T-helper 1 cell treated with Interleukin-12 subunit alpha and Interleukin-12 subunit beta and Interleukin-4 antibody, amounts not matched to agents 30 μg/mL and 1 μg/mL, for 36 hours (primary cell): ENCODE measurements around the gene DPF1.

Source experiments
- H3K27ac Mint-ChIP-seq: one replicate; pipeline ENCODE4 v1.8.0; 2021; ENCODE audit warnings: mild to moderate bottlenecking, mixed read lengths
- H3K27me3 Mint-ChIP-seq: one replicate; pipeline ENCODE4 v1.8.0; 2021; ENCODE audit warnings: low read depth, mixed read lengths
- H3K36me3 Mint-ChIP-seq: one replicate; pipeline ENCODE4 v1.8.0; 2021; ENCODE audit warnings: low read depth, mixed read lengths
- H3K4me1 Mint-ChIP-seq: one replicate; pipeline ENCODE4 v1.8.0; 2021; ENCODE audit warnings: low read depth, mixed read lengths
- H3K4me3 Mint-ChIP-seq: one replicate; pipeline ENCODE4 v1.8.0; 2021; ENCODE audit warnings: mild to moderate bottlenecking, moderate library complexity, mixed read lengths
- H3K9me3 Mint-ChIP-seq: one replicate; pipeline ENCODE4 v1.8.0; 2021; ENCODE audit warnings: mixed read lengths

DPF1 gene

GRCh38 chr19:38255383-38256014 is 31.5 kb upstream of the DPF1 start:
- Mint-ChIP-seq H3K27ac (peak overlapping the region; percentile 52), H3K4me3 (peak overlapping the region; percentile 83), H3K9me3 (no peaks in the 10 kb centered on the region), H3K36me3 (peaks cover 9% of the 10 kb centered on the region), H3K4me1 (peaks cover 21% of the 10 kb centered on the region), H3K27me3 (peaks cover 11% of the 10 kb centered on the region)

GRCh38 chr19:38253788-38254187 is 29.8 kb upstream of the DPF1 start:
- peak overlapping the region; percentile 74 for H3K27ac Mint-ChIP-seq
- H3K36me3 Mint-ChIP-seq: peaks cover 11% of the 10 kb centered on the region
- H3K4me1 Mint-ChIP-seq: peaks cover 21% of the 10 kb centered on the region
- H3K9me3 Mint-ChIP-seq: no peaks in the 10 kb centered on the region
- H3K4me3 Mint-ChIP-seq: peak overlapping the region; percentile 70
- H3K27me3 Mint-ChIP-seq: peaks cover 11% of the 10 kb centered on the region

GRCh38 chr19:38252941-38253691 is 29.1 kb upstream of the DPF1 start:
- Mint-ChIP-seq H3K27ac (peak overlapping the region; percentile 74), H3K27me3 (peaks cover 11% of the 10 kb centered on the region), H3K4me1 (peaks cover 21% of the 10 kb centered on the region), H3K9me3 (no peaks in the 10 kb centered on the region), H3K4me3 (peak overlapping the region; percentile 70), H3K36me3 (peaks cover 11% of the 10 kb centered on the region)

GRCh38 chr19:38252385-38252784 is 28.4 kb upstream of the DPF1 start:
- H3K4me3 Mint-ChIP-seq: peak overlapping the region; percentile 70
- H3K27ac Mint-ChIP-seq: no peak overlapping the region
- H3K9me3 Mint-ChIP-seq: no peaks in the 10 kb centered on the region
- H3K27me3 Mint-ChIP-seq: peaks cover 11% of the 10 kb centered on the region
- peaks cover 21% of the 10 kb centered on the region for H3K4me1 Mint-ChIP-seq
- H3K36me3 Mint-ChIP-seq: peaks cover 11% of the 10 kb centered on the region

- Mint-ChIP-seq H3K4me1 (peaks cover 17% of the 10 kb centered on the region), H3K27me3 (peaks cover 9% of the 10 kb centered on the region), H3K4me3 (peak overlapping the region; percentile 70), H3K27ac (peak overlapping the region; percentile 74), H3K36me3 (peaks cover 11% of the 10 kb centered on the region), H3K9me3 (no peaks in the 10 kb centered on the region)
Observed at GRCh38 chr19:38251564-38252051, 27.6 kb upstream of the DPF1 start.

- H3K27me3 Mint-ChIP-seq: peaks cover 8% of the 10 kb centered on the region
Observed at GRCh38 chr19:38250821-38251563, 27.0 kb upstream of the DPF1 start.

GRCh38 chr19:38250428-38250820 is 26.4 kb upstream of the DPF1 start:
- Mint-ChIP-seq H3K36me3 (peaks cover 11% of the 10 kb centered on the region), H3K4me3 (no peak overlapping the region), H3K9me3 (no peaks in the 10 kb centered on the region), H3K27me3 (peaks cover 5% of the 10 kb centered on the region), H3K4me1 (peaks cover 17% of the 10 kb centered on the region), H3K27ac (no peak overlapping the region)

More at GRCh38 chr19:38250821-38251563, 27.0 kb upstream of the DPF1 start:
- H3K4me1 Mint-ChIP-seq: peaks cover 19% of the 10 kb centered on the region
- peak overlapping the region; percentile 70 for H3K4me3 Mint-ChIP-seq
- no peak overlapping the region for H3K27ac Mint-ChIP-seq
- H3K36me3 Mint-ChIP-seq: peaks cover 11% of the 10 kb centered on the region
- H3K9me3 Mint-ChIP-seq: no peaks in the 10 kb centered on the region

GRCh38 chr19:38248421-38248820 is 24.4 kb upstream of the DPF1 start:
- Mint-ChIP-seq H3K27ac (no peak overlapping the region), H3K4me1 (peaks cover 16% of the 10 kb centered on the region), H3K36me3 (peaks cover 10% of the 10 kb centered on the region), H3K9me3 (no peaks in the 10 kb centered on the region), H3K4me3 (no peak overlapping the region), H3K27me3 (no peaks in the 10 kb centered on the region)

GRCh38 chr19:38247734-38248268 is 23.8 kb upstream of the DPF1 start:
- peaks cover 10% of the 10 kb centered on the region for H3K36me3 Mint-ChIP-seq

GRCh38 chr19:38247126-38247525 is 23.1 kb upstream of the DPF1 start:
- H3K4me1 Mint-ChIP-seq: peaks cover 16% of the 10 kb centered on the region

More at GRCh38 chr19:38247734-38248268, 23.8 kb upstream of the DPF1 start:
- peaks cover 16% of the 10 kb centered on the region for H3K4me1 Mint-ChIP-seq
- no peaks in the 10 kb centered on the region for H3K27me3 Mint-ChIP-seq
- no peak overlapping the region for H3K4me3 Mint-ChIP-seq
- H3K9me3 Mint-ChIP-seq: no peaks in the 10 kb centered on the region
- no peak overlapping the region for H3K27ac Mint-ChIP-seq

GRCh38 chr19:38245826-38246498 is 21.9 kb upstream of the DPF1 start:
- no peaks in the 10 kb centered on the region for H3K9me3 Mint-ChIP-seq
- H3K36me3 Mint-ChIP-seq: peaks cover 7% of the 10 kb centered on the region
- no peaks in the 10 kb centered on the region for H3K27me3 Mint-ChIP-seq
- peaks cover 11% of the 10 kb centered on the region for H3K4me1 Mint-ChIP-seq
- no peak overlapping the region for H3K4me3 Mint-ChIP-seq
- no peak overlapping the region for H3K27ac Mint-ChIP-seq

More at GRCh38 chr19:38247126-38247525, 23.1 kb upstream of the DPF1 start:
- H3K27ac Mint-ChIP-seq: no peak overlapping the region
- no peaks in the 10 kb centered on the region for H3K27me3 Mint-ChIP-seq
- peaks cover 10% of the 10 kb centered on the region for H3K36me3 Mint-ChIP-seq
- no peaks in the 10 kb centered on the region for H3K9me3 Mint-ChIP-seq
- H3K4me3 Mint-ChIP-seq: no peak overlapping the region

GRCh38 chr19:38243279-38243673 is 19.3 kb upstream of the DPF1 start:
- no peaks in the 10 kb centered on the region for H3K27me3 Mint-ChIP-seq
- peaks cover 8% of the 10 kb centered on the region for H3K4me1 Mint-ChIP-seq
- H3K36me3 Mint-ChIP-seq: no peaks in the 10 kb centered on the region
- no peaks in the 10 kb centered on the region for H3K9me3 Mint-ChIP-seq
- H3K4me3 Mint-ChIP-seq: peak overlapping the region; percentile 73
- no peak overlapping the region for H3K27ac Mint-ChIP-seq

- Mint-ChIP-seq H3K27ac (no peak overlapping the region), H3K4me1 (peaks cover 4% of the 10 kb centered on the region), H3K9me3 (no peaks in the 10 kb centered on the region), H3K4me3 (no peak overlapping the region), H3K27me3 (peaks cover 5% of the 10 kb centered on the region), H3K36me3 (no peaks in the 10 kb centered on the region)
Observed at GRCh38 chr19:38239816-38240215, 15.8 kb upstream of the DPF1 start.

GRCh38 chr19:38234615-38235014 is 10.6 kb upstream of the DPF1 start:
- Mint-ChIP-seq H3K4me3 (no peak overlapping the region), H3K27ac (no peak overlapping the region), H3K9me3 (no peaks in the 10 kb centered on the region), H3K36me3 (no peaks in the 10 kb centered on the region), H3K4me1 (peaks cover 5% of the 10 kb centered on the region), H3K27me3 (peaks cover 24% of the 10 kb centered on the region)
